ENCODE measurements around the gene GNB4.

GRCh38 chr3:179363332-179363731, 87.9 kb downstream of the GNB4 start:
- TF ChIP-seq POLR2AphosphoS5 (IDR thresholded peaks at IDR 0.05) (no peak), EP300 (IDR thresholded peaks at IDR 0.05) (no peak), CTCF (IDR thresholded peaks at IDR 0.05) (no peak)
